Measurements from ENCODE around the gene SCARF2. TPM values are rescaled to one million over a fixed set of nuclear protein-coding genes. Genes with fewer than 3 reads are reported as not detected.

The SCARF2 gene
- total and polyA plus RNA-seq, 2 donors from 2014 or later: 5.0 to 12.3 TPM

GRCh38 chr22:20399866-20400605 is 37.6 kb downstream of the SCARF2 start:
- Histone ChIP-seq H3K9ac (ENCODE audit: low read length in 3 of 3) (no peak overlapping the region), H3K36me3 (ENCODE audit: control insufficient read depth in 2 of 3, insufficient read depth in 3 of 3, low read length in 3 of 3) (peaks cover 0 to 10% (median 4%) of the 10 kb centered on the region in 3 donors), H3K27me3 (ENCODE audit: control insufficient read depth, insufficient read depth, low read length) (no peaks in the 10 kb centered on the region), H3K4me3 (ENCODE audit: low read length in 3 of 3) (no peak overlapping the region), H3K9me3 (ENCODE audit: control insufficient read depth in 2 of 3, insufficient read depth in 1 of 3, low read length in 3 of 3) (no peaks in the 10 kb centered on the region), H3K27ac (ENCODE audit: low read depth in 2 of 2, low read length in 2 of 2) (no peak overlapping the region), H3K4me1 (ENCODE audit: control insufficient read depth in 2 of 3, insufficient read depth in 2 of 3, low read depth in 1 of 3, low read length in 3 of 3) (peaks cover 0 to 7% (median 0%) of the 10 kb centered on the region in 3 donors)
- intact Hi-C loops (cut with DNase I): no loop called here
- no peak for FAIRE-seq
- no peak for DNase-seq
- no peak for TF ChIP-seq CTCF (IDR thresholded peaks at IDR 0.05; ENCODE audit: borderline replicate concordance, extremely low read depth, insufficient read depth)

GRCh38 chr22:20398420-20398819 is 39.2 kb downstream of the SCARF2 start:
- DNase-seq (no peak), FAIRE-seq (no peak)
- Histone ChIP-seq H3K36me3 (ENCODE audit: control insufficient read depth in 2 of 3, insufficient read depth in 3 of 3, low read length in 3 of 3) (peaks cover 0 to 9% (median 4%) of the 10 kb centered on the region in 3 donors), H3K27me3 (ENCODE audit: control insufficient read depth, insufficient read depth, low read length) (no peaks in the 10 kb centered on the region), H3K27ac (ENCODE audit: low read depth in 2 of 2, low read length in 2 of 2) (no peak overlapping the region), H3K9me3 (ENCODE audit: control insufficient read depth in 2 of 3, insufficient read depth in 1 of 3, low read length in 3 of 3) (no peaks in the 10 kb centered on the region), H3K4me1 (ENCODE audit: control insufficient read depth in 2 of 3, insufficient read depth in 2 of 3, low read depth in 1 of 3, low read length in 3 of 3) (peaks cover 0 to 15% (median 0%) of the 10 kb centered on the region in 3 donors), H3K9ac (ENCODE audit: low read length in 3 of 3) (no peak overlapping the region), H3K4me3 (ENCODE audit: low read length in 3 of 3) (no peak overlapping the region)
- intact Hi-C loops (cut with DNase I): no loop called here
- TF ChIP-seq CTCF (IDR thresholded peaks at IDR 0.05; ENCODE audit: borderline replicate concordance, extremely low read depth, insufficient read depth): no peak

GRCh38 chr22:20397498-20397897 is 40.1 kb downstream of the SCARF2 start:
- no peaks in the 10 kb centered on the region for H3K27me3 ChIP-seq (ENCODE audit: control insufficient read depth, insufficient read depth, low read length)
- no peak for TF ChIP-seq CTCF (IDR thresholded peaks at IDR 0.05; ENCODE audit: borderline replicate concordance, extremely low read depth, insufficient read depth)

More at GRCh38 chr22:20397498-20397897, 40.1 kb downstream of the SCARF2 start:
- peaks cover 0 to 18% (median 0%) of the 10 kb centered on the region in 3 donors for H3K4me1 ChIP-seq (ENCODE audit: control insufficient read depth in 2 of 3, insufficient read depth in 2 of 3, low read depth in 1 of 3, low read length in 3 of 3)
- no peak for DNase-seq
- peaks cover 0 to 4% (median 4%) of the 10 kb centered on the region in 3 donors for H3K36me3 ChIP-seq (ENCODE audit: control insufficient read depth in 2 of 3, insufficient read depth in 3 of 3, low read length in 3 of 3)
- intact Hi-C loops (cut with DNase I): no loop called here
- H3K9me3 ChIP-seq (ENCODE audit: control insufficient read depth in 2 of 3, insufficient read depth in 1 of 3, low read length in 3 of 3): no peaks in the 10 kb centered on the region
- no peak overlapping the region for H3K27ac ChIP-seq (ENCODE audit: low read depth in 2 of 2, low read length in 2 of 2)
- FAIRE-seq: no peak
- no peak overlapping the region for H3K4me3 ChIP-seq (ENCODE audit: low read length in 3 of 3)
- no peak overlapping the region for H3K9ac ChIP-seq (ENCODE audit: low read length in 3 of 3)

Data from kidney (tissue), 14 donors.